Activated T-helper 2 cell treated with anti-CD3 and anti-CD28 coated beads, Interferon-gamma antibody, Interleukin-2, Interleukin-4, amounts not matched to agents 10 μg/mL and 5 μg/mL and 100 μg/mL, durations not matched to agents 14 hours and 24 hours and 36 hours (primary cell): ENCODE results near the gene TAS2R50. TPM values are rescaled to one million over a fixed set of nuclear protein-coding genes. Genes with fewer than 3 reads are reported as not detected.
"Not testable (repeated sequence)": the region's sequence is repeated elsewhere in the genome, so short reads cannot be mapped to it uniquely, and the experiment has no call there.

Experiments
- DNase-seq: peaks from one replicate; pipeline ENCODE4 v3.0.0; 2021; ENCODE audit warnings: low spot score
- H3K27ac Mint-ChIP-seq: one replicate; pipeline ENCODE4 v1.8.0; 2021; ENCODE audit warnings: mixed read lengths
- H3K27me3 Mint-ChIP-seq: one replicate; pipeline ENCODE4 v1.8.0; 2021; ENCODE audit warnings: low read depth, mixed read lengths
- H3K36me3 Mint-ChIP-seq: one replicate; pipeline ENCODE4 v1.8.0; 2021; ENCODE audit warnings: low read depth, mixed read lengths
- H3K4me1 Mint-ChIP-seq: one replicate; pipeline ENCODE4 v1.8.0; 2021; ENCODE audit warnings: low read depth, mixed read lengths
- H3K4me3 Mint-ChIP-seq: one replicate; pipeline ENCODE4 v1.8.0; 2021; ENCODE audit warnings: low read depth, mild to moderate bottlenecking, moderate library complexity, mixed read lengths
- H3K9me3 Mint-ChIP-seq: one replicate; pipeline ENCODE4 v1.8.0; 2021; ENCODE audit warnings: mixed read lengths
- intact Hi-C: fragments of 100-400 bp; cut with micrococcal nuclease; formaldehyde crosslinking; loops from one replicate; pipeline ENCODE4 v1.15.1; 2023
- total RNA-seq: library from RNA; stranded (reverse); gene quantifications from 2 replicates; pipeline ENCODE4 v1.2.3, GENCODE V29; 2022

Gene TAS2R50, protein sequence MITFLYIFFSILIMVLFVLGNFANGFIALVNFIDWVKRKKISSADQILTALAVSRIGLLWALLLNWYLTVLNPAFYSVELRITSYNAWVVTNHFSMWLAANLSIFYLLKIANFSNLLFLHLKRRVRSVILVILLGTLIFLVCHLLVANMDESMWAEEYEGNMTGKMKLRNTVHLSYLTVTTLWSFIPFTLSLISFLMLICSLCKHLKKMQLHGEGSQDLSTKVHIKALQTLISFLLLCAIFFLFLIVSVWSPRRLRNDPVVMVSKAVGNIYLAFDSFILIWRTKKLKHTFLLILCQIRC
- 1.0 and 1.1 TPM in 2 replicates for total RNA-seq

DNA sequence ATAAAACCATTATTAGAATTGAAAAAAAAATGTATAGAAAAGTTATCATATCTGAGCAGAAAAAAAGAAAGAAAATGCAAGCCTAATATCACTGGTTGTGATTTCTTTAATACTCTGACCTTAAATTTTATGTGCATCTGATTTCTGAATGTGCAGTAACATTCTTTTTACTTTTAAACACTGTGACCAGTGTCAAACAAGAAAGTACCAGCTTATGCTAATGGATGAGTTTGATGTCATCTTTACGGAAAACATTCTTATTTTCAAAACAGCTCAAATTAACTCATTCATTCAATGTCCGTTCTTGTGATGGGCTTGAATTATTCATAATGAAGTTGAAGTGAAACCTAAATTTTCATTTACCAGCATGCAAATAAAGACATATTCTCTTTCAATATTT is at the start of gene TAS2R50:
Gene TAS2R50 (minus strand): TSS at position 101 of the 400 bp plus-strand sequence. CDS start 52 bp downstream, at position 49.
- Mint-ChIP-seq H3K4me3 (no peak within 1 kb of the TSS), H3K9me3 (peaks cover 12% of the 10 kb centered on the region), H3K27me3 (peaks cover 22% of the 10 kb centered on the region), H3K27ac (no peak within 1 kb of the TSS), H3K4me1 (peaks cover 21% of the 10 kb centered on the region), H3K36me3 (peaks cover 22% of the 10 kb centered on the region)
- DNase-seq = no peak
- intact Hi-C loops = no loop called here

DNA sequence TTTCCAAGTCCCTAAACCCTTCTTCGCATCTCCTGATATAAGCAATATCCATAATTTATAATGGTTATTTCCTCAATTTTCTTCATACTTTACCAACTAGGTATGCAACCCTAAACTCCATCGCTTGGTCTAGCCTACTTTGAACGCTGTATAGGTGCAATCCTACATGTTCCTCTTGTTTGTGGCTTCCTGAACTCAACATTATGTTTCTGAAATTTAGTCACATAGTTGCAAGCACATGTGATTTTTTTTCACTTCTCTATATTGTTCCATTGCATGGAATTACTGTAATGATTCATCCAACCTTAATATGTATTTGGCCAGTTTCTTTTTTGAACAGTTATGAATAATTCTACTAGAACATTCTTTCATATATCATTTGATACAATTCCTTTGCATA is 47.2 kb upstream of the TAS2R50 start:
- H3K27me3 Mint-ChIP-seq, H3K27ac Mint-ChIP-seq, intact Hi-C loops, DNase-seq, H3K4me1 Mint-ChIP-seq, H3K9me3 Mint-ChIP-seq, H3K4me3 Mint-ChIP-seq: not testable (repeated sequence)
- H3K36me3 Mint-ChIP-seq = peaks cover 39% of the 10 kb centered on the region

DNA sequence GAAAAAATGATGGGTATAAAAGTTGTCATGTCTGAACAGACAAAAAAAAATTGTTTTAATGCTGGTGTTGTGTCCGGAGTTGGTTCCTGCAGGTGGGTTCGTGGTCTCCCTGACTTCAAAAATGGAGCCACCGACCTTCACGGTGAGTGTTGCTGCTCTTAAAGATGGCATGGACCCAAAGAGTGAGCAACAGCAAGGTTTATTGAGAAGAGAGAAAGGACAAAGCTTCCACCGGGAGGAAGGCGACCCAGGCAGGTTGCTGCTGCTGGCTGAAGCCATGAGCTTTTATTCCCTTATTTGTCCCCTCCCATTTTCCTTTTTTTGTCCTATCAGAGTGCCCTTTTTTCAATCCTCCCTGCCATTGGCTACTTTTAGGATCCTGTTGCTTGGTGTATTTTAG is 44.6 kb upstream of the TAS2R50 start, which contains the start of gene TAS2R31:
Gene TAS2R31 (minus strand): TSS at position 101 of the 400 bp plus-strand sequence. CDS start 72 bp downstream, at position 29.
- H3K4me1 Mint-ChIP-seq = peaks cover 1% of the 10 kb centered on the region
- H3K4me3 Mint-ChIP-seq = no peak within 1 kb of the TSS
- H3K27me3 Mint-ChIP-seq = no peaks in the 10 kb centered on the region
- DNase-seq = no peak
- intact Hi-C loops = no loop called here
- H3K27ac Mint-ChIP-seq = no peak within 1 kb of the TSS
- H3K9me3 Mint-ChIP-seq = no peaks in the 10 kb centered on the region
- peaks cover 43% of the 10 kb centered on the region for H3K36me3 Mint-ChIP-seq

DNA sequence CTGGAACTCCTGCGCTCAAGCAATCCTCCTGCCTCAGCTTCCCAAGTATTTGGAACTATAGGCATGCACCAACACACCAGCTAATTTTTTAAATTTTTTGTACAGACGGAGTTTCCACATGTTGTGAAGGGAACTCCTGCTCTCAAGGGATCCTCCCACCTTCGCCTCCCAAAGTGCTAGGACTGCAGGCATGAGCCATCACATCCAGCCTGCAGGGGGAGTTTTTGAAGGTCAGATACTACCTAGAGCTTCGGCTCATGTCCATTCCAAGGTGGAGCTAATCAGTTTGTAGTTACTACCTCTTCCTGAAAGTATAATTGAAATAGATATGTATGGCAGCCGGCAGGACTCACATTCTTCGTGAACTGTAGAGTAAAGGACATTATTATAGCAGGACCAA is 39.4 kb upstream of the TAS2R50 start:
- no peaks in the 10 kb centered on the region for H3K27me3 Mint-ChIP-seq
- H3K4me1 Mint-ChIP-seq = peaks cover 2% of the 10 kb centered on the region
- H3K27ac Mint-ChIP-seq = no peak overlapping the region
- H3K9me3 Mint-ChIP-seq = peaks cover 9% of the 10 kb centered on the region
- intact Hi-C loops = no loop called here
- peaks cover 34% of the 10 kb centered on the region for H3K36me3 Mint-ChIP-seq
- no peak overlapping the region for H3K4me3 Mint-ChIP-seq
- DNase-seq = no peak

DNA sequence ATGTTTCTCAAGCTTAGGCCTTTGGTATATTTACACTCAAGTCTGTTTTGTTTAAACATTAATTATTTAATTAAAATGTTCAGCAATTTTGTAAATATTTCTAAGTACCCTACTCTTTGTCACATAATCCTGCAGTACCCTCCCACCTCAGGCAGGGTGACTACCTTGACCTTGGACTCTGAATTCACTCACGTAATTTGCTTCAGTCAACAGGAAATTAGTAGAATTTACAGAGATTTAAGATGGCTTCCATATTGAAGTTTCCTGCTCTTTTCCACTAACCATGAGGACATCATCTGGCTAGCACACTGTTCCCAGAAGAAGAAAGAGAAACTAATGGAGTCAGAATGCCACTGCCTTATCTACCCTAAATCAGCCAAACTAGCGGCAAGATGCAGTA is 36.7 kb upstream of the TAS2R50 start:
- DNase-seq = no peak
- peaks cover 20% of the 10 kb centered on the region for H3K36me3 Mint-ChIP-seq
- no peak overlapping the region for H3K27ac Mint-ChIP-seq
- H3K4me1 Mint-ChIP-seq = peaks cover 2% of the 10 kb centered on the region
- no peaks in the 10 kb centered on the region for H3K27me3 Mint-ChIP-seq
- H3K4me3 Mint-ChIP-seq = no peak overlapping the region
- H3K9me3 Mint-ChIP-seq = peaks cover 9% of the 10 kb centered on the region
- intact Hi-C loops = no loop called here

DNA sequence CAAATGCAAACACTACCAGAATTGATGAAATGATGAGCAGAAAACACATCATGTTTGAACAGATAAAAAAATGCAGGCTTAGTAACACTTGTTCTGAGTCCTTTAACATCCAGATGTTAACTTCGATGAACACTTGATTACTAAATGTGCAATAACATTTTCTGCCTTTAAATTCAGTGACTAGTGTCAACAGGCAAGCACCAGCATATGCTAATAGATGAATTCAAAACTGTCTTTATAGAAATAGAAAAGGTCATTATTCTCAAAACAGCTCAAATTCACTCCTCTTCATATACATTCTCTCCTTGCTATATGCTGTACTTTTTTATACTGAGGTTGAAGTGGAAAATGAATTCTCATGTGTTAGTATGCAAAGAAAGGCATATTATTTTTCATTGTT is 35.8 kb upstream of the TAS2R50 start, which contains the start of gene TAS2R19:
Gene TAS2R19 (minus strand): TSS at position 101 of the 400 bp plus-strand sequence. CDS start 49 bp downstream, at position 52.
- peaks cover 2% of the 10 kb centered on the region for H3K4me1 Mint-ChIP-seq
- peaks cover 15% of the 10 kb centered on the region for H3K36me3 Mint-ChIP-seq
- intact Hi-C loops = no loop called here
- H3K27ac Mint-ChIP-seq = no peak within 1 kb of the TSS
- no peak within 1 kb of the TSS for H3K4me3 Mint-ChIP-seq
- no peaks in the 10 kb centered on the region for H3K27me3 Mint-ChIP-seq
- H3K9me3 Mint-ChIP-seq = peaks cover 9% of the 10 kb centered on the region
- no peak for DNase-seq

DNA sequence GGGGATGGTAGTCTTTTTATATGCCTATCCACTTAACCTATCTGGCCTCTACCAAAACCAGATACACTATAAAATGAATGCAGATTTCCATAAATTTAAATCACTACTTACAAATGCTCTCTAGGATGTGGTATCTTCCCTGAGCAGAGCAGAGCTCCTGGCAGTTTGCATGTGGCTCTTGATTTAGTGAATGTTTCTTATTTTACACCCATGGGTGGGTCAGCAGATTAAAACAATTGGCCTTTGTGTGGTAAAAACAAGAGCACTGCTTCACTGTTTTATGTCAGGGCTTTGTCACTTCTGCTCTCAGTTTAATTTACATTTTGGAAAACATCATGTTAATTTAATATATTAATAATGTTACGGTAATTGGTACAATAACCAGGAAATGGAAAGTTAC is 30.2 kb upstream of the TAS2R50 start:
- H3K27ac Mint-ChIP-seq = no peak overlapping the region

DNA sequence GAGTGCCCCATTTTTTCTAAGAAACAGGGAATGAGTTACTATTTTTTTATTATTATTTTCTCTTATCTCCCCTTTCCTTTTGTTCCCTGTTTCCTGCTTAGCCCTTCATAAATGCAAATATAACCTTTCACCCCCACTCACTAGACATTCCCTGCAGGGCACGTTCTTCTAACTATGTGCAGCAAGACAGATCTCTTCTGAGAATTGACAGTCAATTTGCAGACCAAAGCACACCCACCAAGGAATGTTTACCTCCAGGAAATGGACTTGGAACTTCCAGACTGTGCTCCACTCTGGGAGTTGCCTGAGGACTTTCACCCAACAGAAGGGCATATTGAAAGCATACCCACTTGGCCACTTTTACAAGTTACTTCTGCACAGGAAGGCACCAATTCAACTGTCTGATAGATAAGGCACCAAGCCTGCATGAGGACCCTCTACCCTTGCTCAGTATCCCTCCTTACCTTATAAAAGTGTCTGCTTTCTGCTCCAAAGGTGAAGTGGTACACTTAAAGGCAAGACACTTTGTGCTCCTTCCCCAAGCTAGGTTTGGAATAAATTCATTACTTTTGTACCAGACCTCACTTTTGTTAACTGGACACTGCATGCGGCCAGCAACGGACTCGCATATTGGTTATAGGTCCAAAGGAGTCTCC is 29.2 kb upstream of the TAS2R50 start:
- no peaks in the 10 kb centered on the region for H3K4me1 Mint-ChIP-seq
- no peak overlapping the region for H3K27ac Mint-ChIP-seq
- H3K27me3 Mint-ChIP-seq = no peaks in the 10 kb centered on the region
- no peak overlapping the region for H3K4me3 Mint-ChIP-seq
- no peak for DNase-seq
- intact Hi-C loops = loop anchor here (2.0 kb wide), 1 partner anchor 55 kb away; no protein-coding TSS in a partner anchor
- no peaks in the 10 kb centered on the region for H3K9me3 Mint-ChIP-seq
- peaks cover 5% of the 10 kb centered on the region for H3K36me3 Mint-ChIP-seq

More for the DNA sequence above, 30.2 kb upstream of the TAS2R50 start:
- Mint-ChIP-seq H3K36me3 (peaks cover 5% of the 10 kb centered on the region), H3K4me3 (no peak overlapping the region), H3K9me3 (no peaks in the 10 kb centered on the region), H3K4me1 (peaks cover 2% of the 10 kb centered on the region), H3K27me3 (no peaks in the 10 kb centered on the region)
- no peak for DNase-seq
- intact Hi-C loops = no loop called here

DNA sequence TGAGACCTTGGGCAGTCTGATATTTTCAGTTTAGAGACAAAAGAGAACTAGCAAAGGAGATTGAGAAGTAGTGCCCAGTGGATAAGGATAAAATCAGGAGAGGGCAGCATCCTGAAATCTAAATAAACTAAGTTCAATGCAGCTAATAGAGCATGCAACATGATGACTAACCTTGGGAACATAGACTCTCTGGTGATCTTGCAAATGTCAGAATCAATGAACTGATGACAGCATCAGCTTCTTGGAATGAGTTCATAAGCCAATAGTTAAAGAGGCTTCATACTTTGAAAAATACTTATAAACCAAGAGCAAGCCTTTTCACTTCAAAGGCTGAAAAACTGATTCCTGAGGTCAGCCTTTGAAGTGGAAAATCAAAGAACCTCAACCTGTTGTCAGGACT is 27.5 kb upstream of the TAS2R50 start:
- intact Hi-C loops = loop anchor here (2.0 kb wide), 1 partner anchor 57 kb away; no protein-coding TSS in a partner anchor
- Mint-ChIP-seq H3K36me3 (peaks cover 5% of the 10 kb centered on the region), H3K9me3 (no peaks in the 10 kb centered on the region), H3K27me3 (no peaks in the 10 kb centered on the region), H3K4me3 (no peak overlapping the region), H3K4me1 (no peaks in the 10 kb centered on the region), H3K27ac (no peak overlapping the region)
- no peak for DNase-seq

DNA sequence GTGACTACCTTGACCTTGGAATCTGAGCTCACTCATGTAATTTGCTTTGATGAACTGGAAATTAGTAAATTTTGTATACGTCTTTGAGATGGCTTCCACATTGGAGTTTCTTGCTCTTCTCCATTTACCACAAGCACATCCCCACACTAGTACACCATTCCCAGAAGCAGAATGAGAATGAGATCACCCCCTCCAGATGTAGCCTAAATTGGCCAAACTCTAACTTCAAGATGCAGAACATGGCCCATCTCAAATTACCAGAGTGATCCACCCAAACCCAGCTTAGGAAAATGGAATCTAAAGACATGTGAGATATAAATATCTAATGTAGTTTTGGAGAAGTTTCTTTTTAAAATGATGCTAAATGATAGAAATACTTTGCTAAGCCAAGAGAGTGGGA is 20.9 kb upstream of the TAS2R50 start:
- no peaks in the 10 kb centered on the region for H3K27me3 Mint-ChIP-seq
- H3K4me1 Mint-ChIP-seq = no peaks in the 10 kb centered on the region
- H3K9me3 Mint-ChIP-seq = no peaks in the 10 kb centered on the region
- DNase-seq = no peak
- intact Hi-C loops = no loop called here
- no peak overlapping the region for H3K4me3 Mint-ChIP-seq
- H3K36me3 Mint-ChIP-seq = peaks cover 2% of the 10 kb centered on the region
- H3K27ac Mint-ChIP-seq = no peak overlapping the region

DNA sequence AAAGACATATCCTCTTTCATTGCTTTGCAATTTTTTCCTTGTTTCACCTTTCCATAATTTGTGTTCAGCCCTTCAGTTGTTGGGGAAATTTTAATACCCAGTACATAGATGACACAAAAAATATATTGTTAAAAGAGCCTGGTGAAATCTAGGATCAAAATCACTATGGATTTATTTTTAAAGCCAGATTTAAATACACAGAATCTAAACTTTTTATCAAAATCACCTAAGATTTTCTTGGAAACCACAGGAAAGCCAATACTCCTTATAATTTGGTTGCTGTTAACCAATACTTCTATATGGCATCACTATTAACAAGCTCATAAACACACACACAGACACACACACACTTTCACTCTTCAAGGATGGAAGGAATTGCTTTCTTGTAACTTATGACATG is 11.5 kb upstream of the TAS2R50 start, which contains the start of gene TAS2R20:
Gene TAS2R20 (minus strand): TSS at position 101 of the 400 bp plus-strand sequence. CDS start 429 bp downstream, outside the sequence.
- H3K9me3 Mint-ChIP-seq = peaks cover 5% of the 10 kb centered on the region
- H3K4me3 Mint-ChIP-seq = no peak within 1 kb of the TSS
- no peak within 1 kb of the TSS for H3K27ac Mint-ChIP-seq
- no peak for DNase-seq
- intact Hi-C loops = no loop called here
- H3K4me1 Mint-ChIP-seq = no peaks in the 10 kb centered on the region
- H3K36me3 Mint-ChIP-seq = peaks cover 17% of the 10 kb centered on the region
- no peaks in the 10 kb centered on the region for H3K27me3 Mint-ChIP-seq

DNA sequence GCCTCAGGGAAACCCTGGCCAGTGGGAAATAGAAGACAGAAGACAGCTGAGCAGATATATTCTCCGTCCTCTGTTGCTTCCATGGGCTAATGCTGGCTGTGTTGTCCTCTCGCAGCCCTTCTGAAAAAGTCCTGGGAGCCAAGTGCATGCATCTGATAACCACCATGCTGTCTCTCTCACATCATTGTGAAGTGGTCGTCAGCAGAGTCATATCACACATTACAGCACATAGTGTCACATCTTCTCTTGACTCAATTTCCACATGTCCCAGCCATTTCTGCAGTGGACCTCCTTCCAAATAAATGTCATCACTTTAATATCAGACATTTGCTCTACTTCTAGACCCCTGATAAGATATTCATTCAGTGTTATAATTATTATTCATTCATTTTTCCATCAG is 7.6 kb upstream of the TAS2R50 start:
- Mint-ChIP-seq H3K36me3 (peaks cover 26% of the 10 kb centered on the region), H3K27ac (no peak overlapping the region), H3K4me1 (no peaks in the 10 kb centered on the region), H3K27me3 (no peaks in the 10 kb centered on the region), H3K4me3 (no peak overlapping the region), H3K9me3 (peaks cover 12% of the 10 kb centered on the region)
- intact Hi-C loops = no loop called here
- DNase-seq = no peak

DNA sequence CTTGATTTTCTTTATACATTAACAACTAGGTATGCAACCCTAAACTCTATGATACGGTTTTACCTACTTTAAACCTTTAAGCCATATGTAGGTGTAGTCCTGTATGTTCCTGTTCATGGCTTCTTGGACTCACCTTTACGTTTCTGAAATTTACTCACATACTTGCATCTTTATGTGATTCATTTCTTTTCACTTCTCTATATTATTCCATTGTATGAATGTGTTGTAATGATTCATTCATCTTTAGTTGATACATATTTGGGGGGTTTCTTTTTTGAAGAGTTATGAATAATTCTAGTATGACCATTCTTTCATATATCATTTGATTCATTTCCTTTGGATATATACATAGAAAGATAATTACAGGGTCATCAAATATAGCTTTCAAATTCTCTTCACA is 2.4 kb upstream of the TAS2R50 start:
- H3K36me3 Mint-ChIP-seq = peaks cover 22% of the 10 kb centered on the region
- no peak for DNase-seq
- H3K9me3 Mint-ChIP-seq = peaks cover 12% of the 10 kb centered on the region
- no peak overlapping the region for H3K4me3 Mint-ChIP-seq
- peaks cover 16% of the 10 kb centered on the region for H3K27me3 Mint-ChIP-seq
- H3K27ac Mint-ChIP-seq = no peak overlapping the region
- intact Hi-C loops = no loop called here
- H3K4me1 Mint-ChIP-seq = peaks cover 5% of the 10 kb centered on the region
